Esophagus muscularis mucosa (tissue), 4 donors: Measurements from ENCODE around the gene CNGA3. TPM values are rescaled to one million over a fixed set of nuclear protein-coding genes. Genes with fewer than 3 reads are reported as not detected.
"Not testable (repeated sequence)": the region's sequence is repeated elsewhere in the genome, so short reads cannot be mapped to it uniquely, and the experiment has no call there.

Experiments
- DNase-seq: peaks from one replicate; pipeline ENCODE4 v3.0.0-alpha.2; 2017; ENCODE audit errors: extremely low spot score
- H3K27ac ChIP-seq, 4 donors: fragments of 200-600 bp; sonication (generic); replicated peaks in 1 of 4; 1 replicate in 3 of 4; 2 replicates in 1 of 4; pipeline ENCODE4 v1.5.1; 2016 to 2019; ENCODE audit warnings: mild to moderate bottlenecking in 1 of 4
- H3K27me3 ChIP-seq, 4 donors: fragments of 200-600 bp; sonication (generic); one replicate each; pipeline versions ENCODE4 v1.5.1 to v1.6.0; 2016 to 2019
- H3K36me3 ChIP-seq, 4 donors: fragments of 200-600 bp; sonication (generic); one replicate each; pipeline ENCODE4 v1.5.1; 2016 to 2019
- H3K4me1 ChIP-seq, 4 donors: fragments of 200-600 bp; sonication (generic); one replicate each; pipeline ENCODE4 v1.5.1; 2016 to 2019
- H3K4me3 ChIP-seq, 4 donors: fragments of 200-600 bp; sonication (generic); 1 replicate in 2 of 4; 2 replicates in 2 of 4; pipeline ENCODE4 v1.5.1; 2016 to 2019; ENCODE audit warnings: mild to moderate bottlenecking in 4 of 4, moderate library complexity in 1 of 4
- H3K9me3 ChIP-seq, 4 donors: fragments of 200-600 bp; sonication (generic); 1 replicate in 3 of 4; 2 replicates in 1 of 4; pipeline ENCODE4 v1.5.1; 2016 to 2019
- CTCF ChIP-seq, 3 experiments: fragments of 200-600 bp in 2 of 3; fragments of 450-650 bp in 1 of 3; sonication (generic) in 2 of 3; IDR thresholded peaks; one replicate each; pipeline ENCODE4 v1.5.1; 2017 to 2019; ENCODE audit warnings: antibody characterized with exemption in 3 of 3, mild to moderate bottlenecking in 2 of 3, moderate library complexity in 1 of 3
- EP300 ChIP-seq: sonication (generic); formaldehyde crosslinking; IDR thresholded peaks from one replicate; pipeline ENCODE4 v1.6.1; 2017; ENCODE audit warnings: antibody characterized with exemption
- POLR2A ChIP-seq: fragments of 450-650 bp; IDR thresholded peaks from one replicate; pipeline ENCODE4 v1.6.1; 2017; ENCODE audit warnings: antibody characterized with exemption, moderate library complexity, mild to moderate bottlenecking, low read depth
- POLR2AphosphoS5 ChIP-seq, 2 donors: sonication (generic); formaldehyde crosslinking; IDR thresholded peaks; one replicate each; pipeline ENCODE4 v1.6.1; 2017; ENCODE audit warnings: antibody characterized with exemption in 2 of 2
- WGBS: methylation state at CpG from one replicate; pipeline ENCODE4 v1.1.5; 2018; 5-methylcytosine and 5-hydroxymethylcytosine counted together
- intact Hi-C: fragments of 100-400 bp; cut with DNase I; formaldehyde crosslinking; loops from one replicate; pipeline ENCODE4 v1.15.1; 2023
- total RNA-seq, 4 donors: library from RNA; depleted of rRNA; stranded (reverse); fragments of >200 nt; gene quantifications; one replicate each; pipeline versions ENCODE4 v1.1.0 to v1.2.1, GENCODE V29; 2016

CNGA3 gene
- total RNA-seq, 4 donors from 2014 or later: 2.5 to 13.7 (median 6.6) TPM

GRCh38 chr2:98300141-98300874 lies 45.9 kb upstream of the CNGA3 start:
- 93% methylated on average over 12 of the region's 12 CpGs for whole genome bisulfite sequencing
- Histone ChIP-seq H3K27ac (no peak overlapping the region), H3K36me3 (no peaks in the 10 kb centered on the region), H3K27me3 (no peaks in the 10 kb centered on the region), H3K4me3 (no peak overlapping the region), H3K9me3 (no peaks in the 10 kb centered on the region), H3K4me1 (no peaks in the 10 kb centered on the region)
- no peak for TF ChIP-seq CTCF (IDR thresholded peaks at IDR 0.05)
- TF ChIP-seq POLR2A: no peak
- TF ChIP-seq POLR2AphosphoS5 (IDR thresholded peaks at IDR 0.05): no peak
- TF ChIP-seq EP300: no peak
- intact Hi-C loops: no loop called here
- DNase-seq: no peak

- Histone ChIP-seq H3K27me3 (no peaks in the 10 kb centered on the region), H3K4me3 (no peak overlapping the region), H3K9me3 (no peaks in the 10 kb centered on the region), H3K36me3 (no peaks in the 10 kb centered on the region), H3K27ac (no peak overlapping the region), H3K4me1 (no peaks in the 10 kb centered on the region)
- WGBS: 76% methylated on average over 5 of the region's 5 CpGs
- TF ChIP-seq EP300 (no peak), POLR2AphosphoS5 (IDR thresholded peaks at IDR 0.05) (no peak), CTCF (IDR thresholded peaks at IDR 0.05) (no peak), POLR2A (no peak)
- DNase-seq: no peak
- intact Hi-C loops: no loop called here
Measured at GRCh38 chr2:98301469-98301868, 44.8 kb upstream of the CNGA3 start.

GRCh38 chr2:98307131-98307696 lies 39.0 kb upstream of the CNGA3 start:
- not testable (repeated sequence) for H3K4me1 ChIP-seq, H3K36me3 ChIP-seq, H3K4me3 ChIP-seq, DNase-seq, H3K27ac ChIP-seq, H3K9me3 ChIP-seq
- WGBS: 70% methylated on average over 9 of the region's 9 CpGs
- intact Hi-C loops: loop anchor here (1.0 kb wide), 1 partner anchor 20 kb away; no protein-coding TSS in a partner anchor
- peaks cover 0 to 24% (median 0%) of the 10 kb centered on the region in 4 donors for H3K27me3 ChIP-seq

GRCh38 chr2:98308068-98308467 lies 38.2 kb upstream of the CNGA3 start:
- Histone ChIP-seq H3K4me1 (no peaks in the 10 kb centered on the region), H3K4me3 (no peak overlapping the region), H3K36me3 (no peaks in the 10 kb centered on the region), H3K27ac (no peak overlapping the region), H3K9me3 (no peaks in the 10 kb centered on the region), H3K27me3 (peaks cover 0 to 25% (median 0%) of the 10 kb centered on the region in 4 donors)
- DNase-seq: no peak
- TF ChIP-seq POLR2A (no peak), POLR2AphosphoS5 (IDR thresholded peaks at IDR 0.05) (no peak), EP300 (no peak), CTCF (IDR thresholded peaks at IDR 0.05) (no peak)
- intact Hi-C loops: no loop called here
- WGBS: 75% methylated on average over 8 of the region's 8 CpGs

GRCh38 chr2:98308532-98308931 lies 37.7 kb upstream of the CNGA3 start:
- WGBS: 60% methylated on average over 1 of the region's 4 CpGs
- Histone ChIP-seq H3K9me3 (no peaks in the 10 kb centered on the region), H3K36me3 (no peaks in the 10 kb centered on the region), H3K27ac (no peak overlapping the region), H3K4me3 (no peak overlapping the region), H3K27me3 (peaks cover 0 to 25% (median 0%) of the 10 kb centered on the region in 4 donors), H3K4me1 (no peaks in the 10 kb centered on the region)
- intact Hi-C loops: no loop called here
- TF ChIP-seq POLR2A (no peak), CTCF (IDR thresholded peaks at IDR 0.05) (no peak), POLR2AphosphoS5 (IDR thresholded peaks at IDR 0.05) (no peak), EP300 (no peak)
- DNase-seq: no peak
